VCaP (cell line): ENCODE results near the gene PRSS12.
"Not testable (repeated sequence)": the region's sequence is repeated elsewhere in the genome, so short reads cannot be mapped to it uniquely, and the experiment has no call there.

Experiments used
- H3K27ac ChIP-seq: fragments of 450-650 bp; 2 replicates; pipeline ENCODE4 v1.5.1; 2017
- TF ChIP-seq, protein P1 (sequence below): fragments of 450-650 bp; conservative IDR thresholded peaks from 2 replicates; pipeline ENCODE4 v1.5.1; 2017; ENCODE audit warnings: mild to moderate bottlenecking, moderate library complexity

PRSS12 gene, protein sequence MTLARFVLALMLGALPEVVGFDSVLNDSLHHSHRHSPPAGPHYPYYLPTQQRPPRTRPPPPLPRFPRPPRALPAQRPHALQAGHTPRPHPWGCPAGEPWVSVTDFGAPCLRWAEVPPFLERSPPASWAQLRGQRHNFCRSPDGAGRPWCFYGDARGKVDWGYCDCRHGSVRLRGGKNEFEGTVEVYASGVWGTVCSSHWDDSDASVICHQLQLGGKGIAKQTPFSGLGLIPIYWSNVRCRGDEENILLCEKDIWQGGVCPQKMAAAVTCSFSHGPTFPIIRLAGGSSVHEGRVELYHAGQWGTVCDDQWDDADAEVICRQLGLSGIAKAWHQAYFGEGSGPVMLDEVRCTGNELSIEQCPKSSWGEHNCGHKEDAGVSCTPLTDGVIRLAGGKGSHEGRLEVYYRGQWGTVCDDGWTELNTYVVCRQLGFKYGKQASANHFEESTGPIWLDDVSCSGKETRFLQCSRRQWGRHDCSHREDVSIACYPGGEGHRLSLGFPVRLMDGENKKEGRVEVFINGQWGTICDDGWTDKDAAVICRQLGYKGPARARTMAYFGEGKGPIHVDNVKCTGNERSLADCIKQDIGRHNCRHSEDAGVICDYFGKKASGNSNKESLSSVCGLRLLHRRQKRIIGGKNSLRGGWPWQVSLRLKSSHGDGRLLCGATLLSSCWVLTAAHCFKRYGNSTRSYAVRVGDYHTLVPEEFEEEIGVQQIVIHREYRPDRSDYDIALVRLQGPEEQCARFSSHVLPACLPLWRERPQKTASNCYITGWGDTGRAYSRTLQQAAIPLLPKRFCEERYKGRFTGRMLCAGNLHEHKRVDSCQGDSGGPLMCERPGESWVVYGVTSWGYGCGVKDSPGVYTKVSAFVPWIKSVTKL

DNA sequence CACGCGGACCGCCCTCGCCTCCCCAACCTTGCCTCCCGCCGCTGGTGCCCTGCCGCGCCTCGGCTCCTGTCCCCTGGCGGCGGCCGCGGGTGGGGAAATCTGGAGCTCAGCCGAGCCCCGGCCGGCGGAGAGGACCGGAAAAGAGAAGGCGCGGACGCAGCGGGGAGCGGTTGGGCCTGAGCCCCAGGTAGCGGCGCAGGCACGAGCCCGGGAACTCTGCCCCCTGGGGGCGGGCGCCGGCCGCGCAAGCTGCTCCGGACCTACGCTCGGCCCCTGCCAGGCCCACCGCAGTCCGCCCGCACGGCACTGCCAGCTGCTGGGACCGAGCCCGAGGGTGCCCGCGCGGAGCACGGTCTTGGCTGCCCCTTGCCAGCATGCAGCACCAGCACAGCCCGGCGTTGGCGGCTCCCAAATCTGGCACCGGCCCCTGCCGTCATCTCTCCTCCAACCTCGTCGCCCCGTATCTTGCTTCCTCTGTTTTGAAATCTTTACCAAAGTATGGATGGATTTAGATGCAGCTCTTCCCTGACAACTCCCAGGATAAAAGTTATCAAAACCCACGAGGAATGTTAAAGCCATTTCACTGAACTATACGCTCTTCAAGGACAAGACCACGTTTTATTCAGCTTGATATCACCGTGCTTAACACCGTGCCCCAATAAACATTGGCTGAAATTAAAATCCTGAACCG lies at the start of gene PRSS12:
PRSS12 (minus strand) TSS at position 161 of the 691 bp plus-strand sequence. CDS start 283 bp downstream, outside the sequence.
- TF ChIP-seq, protein P1, sequence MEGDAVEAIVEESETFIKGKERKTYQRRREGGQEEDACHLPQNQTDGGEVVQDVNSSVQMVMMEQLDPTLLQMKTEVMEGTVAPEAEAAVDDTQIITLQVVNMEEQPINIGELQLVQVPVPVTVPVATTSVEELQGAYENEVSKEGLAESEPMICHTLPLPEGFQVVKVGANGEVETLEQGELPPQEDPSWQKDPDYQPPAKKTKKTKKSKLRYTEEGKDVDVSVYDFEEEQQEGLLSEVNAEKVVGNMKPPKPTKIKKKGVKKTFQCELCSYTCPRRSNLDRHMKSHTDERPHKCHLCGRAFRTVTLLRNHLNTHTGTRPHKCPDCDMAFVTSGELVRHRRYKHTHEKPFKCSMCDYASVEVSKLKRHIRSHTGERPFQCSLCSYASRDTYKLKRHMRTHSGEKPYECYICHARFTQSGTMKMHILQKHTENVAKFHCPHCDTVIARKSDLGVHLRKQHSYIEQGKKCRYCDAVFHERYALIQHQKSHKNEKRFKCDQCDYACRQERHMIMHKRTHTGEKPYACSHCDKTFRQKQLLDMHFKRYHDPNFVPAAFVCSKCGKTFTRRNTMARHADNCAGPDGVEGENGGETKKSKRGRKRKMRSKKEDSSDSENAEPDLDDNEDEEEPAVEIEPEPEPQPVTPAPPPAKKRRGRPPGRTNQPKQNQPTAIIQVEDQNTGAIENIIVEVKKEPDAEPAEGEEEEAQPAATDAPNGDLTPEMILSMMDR: peak; percentile 75
- H3K27ac ChIP-seq: no peak within 1 kb of the TSS

DNA sequence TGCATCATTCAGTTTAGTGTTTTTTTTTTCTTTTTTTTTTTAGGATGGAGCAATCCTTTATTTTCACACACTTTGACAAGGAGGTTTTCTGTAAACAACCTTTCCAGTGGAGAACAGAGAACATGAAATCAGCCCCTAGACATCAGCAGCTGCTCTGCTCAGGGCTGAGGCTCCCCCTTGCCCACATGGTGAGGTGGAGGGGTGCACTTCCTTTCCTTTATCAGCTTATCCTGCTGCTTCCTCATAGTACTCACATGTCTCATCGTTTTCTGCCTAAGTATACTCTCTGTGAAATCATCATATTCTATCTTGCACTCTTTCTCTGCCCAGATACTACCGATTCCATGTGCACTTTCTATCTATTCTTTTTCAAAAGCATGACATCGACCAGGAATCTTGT lies 47.6 kb upstream of the PRSS12 start:
- TF ChIP-seq, protein P1: no peak
- H3K27ac ChIP-seq: no peak overlapping the region

DNA sequence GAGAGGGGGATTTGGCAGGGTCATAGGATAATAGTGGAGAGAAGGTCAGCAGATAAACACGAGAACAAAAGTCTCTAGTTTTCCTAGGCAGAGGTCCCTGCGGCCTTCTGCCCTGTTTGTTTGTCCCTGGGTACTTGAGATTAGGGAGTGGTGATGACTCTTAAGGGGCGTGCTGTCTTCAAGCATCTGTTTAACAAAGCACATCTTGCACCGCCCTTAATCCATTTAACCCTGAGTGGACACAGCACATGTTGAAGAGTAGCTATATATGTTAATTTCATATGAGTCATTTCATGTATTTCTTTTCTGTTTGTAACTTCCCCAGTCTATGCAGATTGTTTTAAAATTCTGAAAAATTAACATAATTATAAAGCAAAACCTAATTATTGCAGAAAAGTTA lies 47.1 kb upstream of the PRSS12 start:
- H3K27ac ChIP-seq: not testable (repeated sequence)

DNA sequence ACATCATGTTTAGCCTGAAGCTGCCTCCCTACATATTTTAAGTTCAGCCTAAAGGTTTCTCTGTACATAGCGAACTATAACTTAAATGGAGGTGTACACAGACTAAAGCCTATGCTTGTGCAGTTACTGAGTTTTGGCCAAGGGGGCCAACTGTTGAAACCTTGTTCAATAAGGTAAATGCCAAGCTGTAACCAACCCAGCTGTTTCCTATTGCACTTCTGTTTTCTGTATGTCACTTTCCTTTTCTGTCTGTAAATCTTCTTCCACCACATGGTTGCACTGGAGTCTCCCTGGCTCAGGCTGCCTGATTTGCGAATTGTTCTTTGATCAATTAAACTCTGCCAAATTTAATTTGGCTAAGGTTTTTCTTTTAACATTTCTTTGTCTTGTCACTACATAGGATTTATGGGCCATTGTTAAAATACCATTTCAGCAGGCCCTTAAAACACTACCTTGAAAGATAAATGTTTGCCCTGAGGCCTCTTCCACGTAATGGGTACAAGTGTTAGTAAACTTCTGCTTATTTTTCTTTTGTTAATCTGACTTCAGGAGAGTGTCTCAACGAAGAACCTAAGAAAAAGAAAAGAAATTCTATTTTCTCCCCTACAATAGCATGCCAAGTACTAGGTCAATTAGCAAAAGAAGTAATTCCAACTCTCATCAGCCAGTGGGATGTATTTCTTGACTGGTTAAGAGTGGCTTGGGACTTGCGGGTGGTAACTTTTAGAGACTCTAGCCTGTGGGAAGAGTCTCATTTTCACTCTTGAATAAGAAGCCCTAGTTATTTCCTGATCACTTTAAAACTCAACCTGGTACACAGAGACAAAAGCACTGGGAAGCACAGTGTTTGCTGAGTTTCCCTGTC lies 45.7 kb upstream of the PRSS12 start:
- TF ChIP-seq, protein P1: no peak

DNA sequence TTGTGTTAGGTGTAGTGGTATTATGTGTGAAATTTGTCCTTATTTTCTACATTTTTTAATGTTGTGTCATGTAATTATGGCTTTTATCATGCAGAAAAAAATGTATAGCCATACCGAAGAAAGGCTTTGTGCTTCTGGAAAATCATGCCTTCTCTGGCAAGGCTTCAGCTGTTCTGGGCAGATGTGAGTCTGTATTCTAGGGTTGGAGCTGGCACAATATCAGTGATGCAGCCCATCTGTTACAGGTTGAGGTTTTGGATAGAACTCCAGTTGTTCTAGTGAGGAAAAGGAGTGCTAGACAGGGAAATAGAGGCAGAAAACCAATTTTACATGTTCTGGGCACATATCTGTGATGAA lies 44.8 kb upstream of the PRSS12 start:
- H3K27ac ChIP-seq: no peak overlapping the region
- TF ChIP-seq, protein P1: no peak

More for the DNA sequence above, 45.7 kb upstream of the PRSS12 start:
- H3K27ac ChIP-seq: no peak overlapping the region

DNA sequence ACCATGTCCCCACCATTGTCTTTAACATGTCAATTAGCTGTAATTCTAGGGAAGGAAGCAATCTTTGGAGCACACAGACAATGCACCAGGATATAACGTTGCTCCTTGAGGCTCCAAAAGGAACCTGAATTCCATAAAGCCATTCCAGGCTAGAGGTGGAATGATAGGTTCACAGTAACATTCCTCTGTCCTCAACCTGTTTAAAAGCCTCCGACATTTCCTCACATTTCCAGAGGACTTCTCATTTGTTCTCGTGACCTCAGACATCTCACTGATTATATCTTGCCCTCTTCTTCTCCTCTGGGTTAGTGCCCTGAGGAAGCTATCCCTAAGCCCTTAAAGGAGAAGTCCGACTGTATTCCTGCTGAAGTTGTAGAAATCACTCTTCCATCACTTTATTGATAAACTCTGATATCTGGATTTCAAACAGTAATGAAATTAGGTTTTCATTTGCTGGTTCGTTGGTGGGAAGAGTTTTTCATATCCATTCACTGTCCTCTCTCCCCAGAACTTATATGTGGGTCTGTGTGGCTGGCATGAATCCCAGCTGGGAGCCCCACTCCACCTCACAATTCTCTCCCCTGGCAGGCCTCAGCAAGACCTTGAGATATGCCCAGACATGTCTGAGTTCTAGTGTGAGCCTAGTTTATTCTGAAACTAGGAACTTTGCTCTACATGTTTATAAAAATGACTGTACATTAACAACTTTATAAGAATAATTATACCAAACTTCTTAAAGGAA lies 44.2 kb upstream of the PRSS12 start:
- H3K27ac ChIP-seq: no peak overlapping the region
- TF ChIP-seq, protein P1: no peak
